ENCODE measurements around the gene TMEM61.

The TMEM61 gene

GRCh38 chr1:54991939-54992338 is 11.5 kb downstream of the TMEM61 start:
- Histone ChIP-seq H3K4me1 (ENCODE audit: control insufficient read depth, low read depth, low read length) (peaks cover 5% of the 10 kb centered on the region), H3K9ac (ENCODE audit: low read length) (no peak overlapping the region), H2BK120ac (ENCODE audit: low read depth, low read length) (no peak overlapping the region), H3K79me1 (ENCODE audit: low read length) (no peaks in the 10 kb centered on the region), H2AK5ac (ENCODE audit: low read length) (no peak overlapping the region), H3K36me3 (ENCODE audit: control insufficient read depth, insufficient read depth, low read length) (no peaks in the 10 kb centered on the region), H2BK5ac (ENCODE audit: low read length) (no peak overlapping the region), H4K5ac (ENCODE audit: low read length) (no peak overlapping the region), H3K18ac (ENCODE audit: low read length) (no peak overlapping the region), H3K4ac (ENCODE audit: low read depth, low read length) (no peak overlapping the region), H3K23ac (ENCODE audit: low read length) (no peak overlapping the region), H3K27ac (ENCODE audit: low read depth, low read length) (no peak overlapping the region), H3K4me3 (ENCODE audit: low read length) (no peak overlapping the region), H3K27me3 (ENCODE audit: insufficient read depth, low read length, poor library complexity) (no peaks in the 10 kb centered on the region), H3K56ac (ENCODE audit: low read length) (no peak overlapping the region), H2BK15ac (replicated peaks; ENCODE audit: low read depth) (no peak overlapping the region), H4K8ac (ENCODE audit: low read depth, low read length) (no peak overlapping the region), H3K79me2 (ENCODE audit: control insufficient read depth, insufficient read depth, low read length) (no peaks in the 10 kb centered on the region), H3K4me2 (ENCODE audit: low read length) (no peak overlapping the region)
- WGBS (ENCODE audit: extremely low coverage, insufficient coverage, low lambda C conversion rate): no CpG with 5 or more reads among the region's 12 CpGs
- DNase-seq: no peak

DNA sequence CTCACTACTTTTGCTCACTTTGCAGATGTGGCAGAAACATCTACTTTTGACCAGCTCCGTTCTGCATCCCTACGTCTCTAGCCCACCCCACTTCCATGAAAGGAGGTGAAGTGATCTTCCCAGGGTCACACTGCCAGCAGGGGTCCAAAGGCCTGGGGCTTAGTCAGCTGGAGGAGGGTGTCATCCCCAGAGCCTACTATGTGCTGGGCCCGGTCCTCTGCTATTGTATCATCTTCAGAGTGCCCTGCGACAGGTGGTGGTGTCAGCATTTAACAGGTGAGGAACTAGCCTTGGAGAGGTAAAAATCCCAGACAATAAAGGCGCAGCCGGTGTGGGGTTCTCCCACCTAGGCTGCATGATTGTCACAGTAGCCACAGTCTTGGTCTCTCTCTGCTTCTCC is 12.7 kb downstream of the TMEM61 start:
- WGBS (ENCODE audit: extremely low coverage, insufficient coverage, low lambda C conversion rate): no CpG with 5 or more reads among the region's 6 CpGs
- Histone ChIP-seq H3K23ac (ENCODE audit: low read length) (no peak overlapping the region), H2BK15ac (replicated peaks; ENCODE audit: low read depth) (no peak overlapping the region), H3K56ac (ENCODE audit: low read length) (no peak overlapping the region), H3K18ac (ENCODE audit: low read length) (no peak overlapping the region), H3K4me3 (ENCODE audit: low read length) (no peak overlapping the region), H3K79me1 (ENCODE audit: low read length) (no peaks in the 10 kb centered on the region), H3K27me3 (ENCODE audit: insufficient read depth, low read length, poor library complexity) (no peaks in the 10 kb centered on the region), H4K5ac (ENCODE audit: low read length) (no peak overlapping the region), H2AK5ac (ENCODE audit: low read length) (no peak overlapping the region), H3K4me2 (ENCODE audit: low read length) (no peak overlapping the region), H3K9ac (ENCODE audit: low read length) (no peak overlapping the region), H3K36me3 (ENCODE audit: control insufficient read depth, insufficient read depth, low read length) (no peaks in the 10 kb centered on the region), H3K4me1 (ENCODE audit: control insufficient read depth, low read depth, low read length) (peaks cover 8% of the 10 kb centered on the region), H3K27ac (ENCODE audit: low read depth, low read length) (no peak overlapping the region), H2BK5ac (ENCODE audit: low read length) (no peak overlapping the region), H3K4ac (ENCODE audit: low read depth, low read length) (no peak overlapping the region), H2BK120ac (ENCODE audit: low read depth, low read length) (no peak overlapping the region), H3K79me2 (ENCODE audit: control insufficient read depth, insufficient read depth, low read length) (no peaks in the 10 kb centered on the region), H4K8ac (ENCODE audit: low read depth, low read length) (no peak overlapping the region)
- no peak for DNase-seq

DNA sequence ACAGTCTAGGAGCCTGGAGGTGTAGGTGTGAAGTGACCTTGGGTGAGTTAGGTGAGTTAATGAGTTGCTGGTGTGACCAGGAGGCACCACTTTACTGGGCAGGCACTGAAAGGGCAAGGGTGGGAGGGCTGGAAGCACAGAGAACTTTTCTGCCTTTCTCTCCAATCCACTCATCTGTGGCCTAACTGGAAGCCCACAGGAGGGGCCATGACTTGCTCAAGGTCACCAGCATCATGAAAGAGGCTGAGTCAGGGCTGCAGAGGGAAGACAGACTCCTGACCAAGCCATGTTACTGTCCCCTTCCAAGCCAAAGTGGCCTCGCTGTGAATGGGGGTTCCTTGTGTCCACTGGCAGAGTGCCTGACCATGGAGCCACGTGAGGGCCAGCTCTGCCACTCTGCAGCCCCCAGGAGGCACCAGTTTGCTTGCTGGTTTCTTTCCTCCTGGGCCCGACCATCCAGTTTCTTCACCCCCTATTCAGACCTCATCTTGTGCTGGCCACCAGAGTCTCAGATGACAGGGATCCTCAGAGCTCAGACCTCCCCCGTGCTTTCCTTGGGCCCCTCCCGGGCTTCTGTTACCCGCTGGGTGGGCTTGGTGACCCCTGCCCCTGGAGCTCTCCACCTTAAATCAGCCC is 14.0 kb downstream of the TMEM61 start:
- WGBS (ENCODE audit: extremely low coverage, insufficient coverage, low lambda C conversion rate): no CpG with 5 or more reads among the region's 6 CpGs
- H3K27me3 ChIP-seq (ENCODE audit: insufficient read depth, low read length, poor library complexity): no peaks in the 10 kb centered on the region
- peak overlapping the region; percentile 21 for H3K18ac ChIP-seq (ENCODE audit: low read length)
- H4K8ac ChIP-seq (ENCODE audit: low read depth, low read length): no peak overlapping the region
- peaks cover 8% of the 10 kb centered on the region for H3K4me1 ChIP-seq (ENCODE audit: control insufficient read depth, low read depth, low read length)
- no peak for DNase-seq
- no peak overlapping the region for H4K5ac ChIP-seq (ENCODE audit: low read length)
- H2BK120ac ChIP-seq (ENCODE audit: low read depth, low read length): no peak overlapping the region
- H3K4me2 ChIP-seq (ENCODE audit: low read length): no peak overlapping the region
- no peaks in the 10 kb centered on the region for H3K79me2 ChIP-seq (ENCODE audit: control insufficient read depth, insufficient read depth, low read length)
- H3K36me3 ChIP-seq (ENCODE audit: control insufficient read depth, insufficient read depth, low read length): no peaks in the 10 kb centered on the region
- H3K23ac ChIP-seq (ENCODE audit: low read length): no peak overlapping the region
- no peak overlapping the region for H2AK5ac ChIP-seq (ENCODE audit: low read length)
- no peak overlapping the region for H2BK15ac ChIP-seq (replicated peaks; ENCODE audit: low read depth)
- no peak overlapping the region for H3K9ac ChIP-seq (ENCODE audit: low read length)
- no peak overlapping the region for H3K4ac ChIP-seq (ENCODE audit: low read depth, low read length)
- peak overlapping the region; percentile 26 for H3K56ac ChIP-seq (ENCODE audit: low read length)
- peak overlapping the region; percentile 20 for H2BK5ac ChIP-seq (ENCODE audit: low read length)
- H3K79me1 ChIP-seq (ENCODE audit: low read length): no peaks in the 10 kb centered on the region
- no peak overlapping the region for H3K4me3 ChIP-seq (ENCODE audit: low read length)
- H3K27ac ChIP-seq (ENCODE audit: low read depth, low read length): peak overlapping the region; percentile 66

DNA sequence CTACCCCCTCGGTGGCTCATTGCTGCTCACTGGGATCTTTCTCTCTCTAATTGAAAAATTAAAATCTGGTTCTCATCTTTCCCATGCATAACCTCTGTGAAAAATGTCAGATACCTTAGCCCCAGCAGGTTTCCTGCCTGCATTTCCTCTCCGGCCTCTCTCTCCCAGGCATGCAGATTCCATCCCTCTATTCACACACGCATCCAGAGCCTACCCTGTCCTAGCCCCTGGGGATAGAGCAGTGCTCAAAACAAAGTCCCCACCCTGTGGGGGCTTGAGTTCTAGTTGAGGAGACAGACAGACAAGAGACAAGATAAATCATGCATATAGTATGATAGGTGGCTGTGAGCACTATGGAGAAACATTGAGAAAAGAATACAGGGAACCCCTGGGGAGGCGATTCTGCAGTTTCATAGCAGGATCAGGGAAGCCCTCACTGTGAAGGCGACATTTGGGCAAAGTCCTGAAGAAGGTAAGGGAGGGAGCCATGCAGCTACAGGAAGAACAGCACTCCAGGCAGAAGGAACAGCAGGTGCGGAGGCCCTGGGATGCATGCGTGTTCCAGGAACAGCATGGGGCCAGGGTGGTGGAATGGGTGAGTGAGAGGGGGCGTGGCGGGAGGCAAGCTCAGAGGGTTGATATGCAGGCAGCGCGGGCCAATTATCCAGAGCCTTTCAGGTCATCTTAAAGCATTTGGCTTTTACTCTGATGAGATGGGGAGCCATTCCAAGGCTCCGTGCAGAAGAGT is 14.8 kb downstream of the TMEM61 start:
- no peak overlapping the region for H2BK120ac ChIP-seq (ENCODE audit: low read depth, low read length)
- peaks cover 8% of the 10 kb centered on the region for H3K4me1 ChIP-seq (ENCODE audit: control insufficient read depth, low read depth, low read length)
- H3K79me2 ChIP-seq (ENCODE audit: control insufficient read depth, insufficient read depth, low read length): no peaks in the 10 kb centered on the region
- H3K56ac ChIP-seq (ENCODE audit: low read length): no peak overlapping the region
- WGBS (ENCODE audit: extremely low coverage, insufficient coverage, low lambda C conversion rate): no CpG with 5 or more reads among the region's 12 CpGs
- H3K79me1 ChIP-seq (ENCODE audit: low read length): no peaks in the 10 kb centered on the region
- H2BK15ac ChIP-seq (replicated peaks; ENCODE audit: low read depth): no peak overlapping the region
- H4K8ac ChIP-seq (ENCODE audit: low read depth, low read length): no peak overlapping the region
- H4K5ac ChIP-seq (ENCODE audit: low read length): no peak overlapping the region
- no peaks in the 10 kb centered on the region for H3K27me3 ChIP-seq (ENCODE audit: insufficient read depth, low read length, poor library complexity)
- H2AK5ac ChIP-seq (ENCODE audit: low read length): no peak overlapping the region
- peak overlapping the region; percentile 21 for H3K18ac ChIP-seq (ENCODE audit: low read length)
- H3K9ac ChIP-seq (ENCODE audit: low read length): no peak overlapping the region
- H3K4me3 ChIP-seq (ENCODE audit: low read length): no peak overlapping the region
- H2BK5ac ChIP-seq (ENCODE audit: low read length): no peak overlapping the region
- H3K4me2 ChIP-seq (ENCODE audit: low read length): no peak overlapping the region
- H3K27ac ChIP-seq (ENCODE audit: low read depth, low read length): peak overlapping the region; percentile 66
- no peak overlapping the region for H3K4ac ChIP-seq (ENCODE audit: low read depth, low read length)
- H3K23ac ChIP-seq (ENCODE audit: low read length): no peak overlapping the region
- H3K36me3 ChIP-seq (ENCODE audit: control insufficient read depth, insufficient read depth, low read length): no peaks in the 10 kb centered on the region
- peak; percentile 40 for DNase-seq

GRCh38 chr1:54995835-54996234 is 15.4 kb downstream of the TMEM61 start:
- peak overlapping the region; percentile 50 for H2AK5ac ChIP-seq (ENCODE audit: low read length)
- H3K27me3 ChIP-seq (ENCODE audit: insufficient read depth, low read length, poor library complexity): no peaks in the 10 kb centered on the region
- H4K8ac ChIP-seq (ENCODE audit: low read depth, low read length): no peak overlapping the region
- no peaks in the 10 kb centered on the region for H3K79me2 ChIP-seq (ENCODE audit: control insufficient read depth, insufficient read depth, low read length)
- no CpG with 5 or more reads among the region's 9 CpGs for WGBS (ENCODE audit: extremely low coverage, insufficient coverage, low lambda C conversion rate)
- H3K23ac ChIP-seq (ENCODE audit: low read length): no peak overlapping the region
- H3K18ac ChIP-seq (ENCODE audit: low read length): no peak overlapping the region
- no peak overlapping the region for H3K56ac ChIP-seq (ENCODE audit: low read length)
- H3K36me3 ChIP-seq (ENCODE audit: control insufficient read depth, insufficient read depth, low read length): no peaks in the 10 kb centered on the region
- H3K4me2 ChIP-seq (ENCODE audit: low read length): no peak overlapping the region
- H3K4me3 ChIP-seq (ENCODE audit: low read length): no peak overlapping the region
- H3K79me1 ChIP-seq (ENCODE audit: low read length): no peaks in the 10 kb centered on the region
- H2BK5ac ChIP-seq (ENCODE audit: low read length): no peak overlapping the region
- H3K4ac ChIP-seq (ENCODE audit: low read depth, low read length): no peak overlapping the region
- H3K27ac ChIP-seq (ENCODE audit: low read depth, low read length): peak overlapping the region; percentile 66
- H2BK120ac ChIP-seq (ENCODE audit: low read depth, low read length): no peak overlapping the region
- DNase-seq: no peak
- H4K5ac ChIP-seq (ENCODE audit: low read length): no peak overlapping the region
- H2BK15ac ChIP-seq (replicated peaks; ENCODE audit: low read depth): no peak overlapping the region
- H3K9ac ChIP-seq (ENCODE audit: low read length): no peak overlapping the region
- peaks cover 8% of the 10 kb centered on the region for H3K4me1 ChIP-seq (ENCODE audit: control insufficient read depth, low read depth, low read length)
